GM23248 (cell line): ENCODE measurements around the gene CLCNKB.

Experiments
- EZH2 ChIP-seq: fragments of 200-600 bp; sonication (generic); IDR thresholded peaks from 2 replicates; pipeline ENCODE4 v1.6.1; 2018; ENCODE audit warnings: antibody characterized with exemption, mild to moderate bottlenecking; ENCODE audit not compliant: insufficient read depth, poor library complexity, severe bottlenecking
- EZH2phosphoT487 ChIP-seq: fragments of 200-600 bp; sonication (generic); IDR thresholded peaks from 2 replicates; pipeline ENCODE4 v1.6.1; 2018; ENCODE audit warnings: antibody characterized with exemption, moderate library complexity, mild to moderate bottlenecking, low read depth; ENCODE audit not compliant: insufficient read depth

DNA sequence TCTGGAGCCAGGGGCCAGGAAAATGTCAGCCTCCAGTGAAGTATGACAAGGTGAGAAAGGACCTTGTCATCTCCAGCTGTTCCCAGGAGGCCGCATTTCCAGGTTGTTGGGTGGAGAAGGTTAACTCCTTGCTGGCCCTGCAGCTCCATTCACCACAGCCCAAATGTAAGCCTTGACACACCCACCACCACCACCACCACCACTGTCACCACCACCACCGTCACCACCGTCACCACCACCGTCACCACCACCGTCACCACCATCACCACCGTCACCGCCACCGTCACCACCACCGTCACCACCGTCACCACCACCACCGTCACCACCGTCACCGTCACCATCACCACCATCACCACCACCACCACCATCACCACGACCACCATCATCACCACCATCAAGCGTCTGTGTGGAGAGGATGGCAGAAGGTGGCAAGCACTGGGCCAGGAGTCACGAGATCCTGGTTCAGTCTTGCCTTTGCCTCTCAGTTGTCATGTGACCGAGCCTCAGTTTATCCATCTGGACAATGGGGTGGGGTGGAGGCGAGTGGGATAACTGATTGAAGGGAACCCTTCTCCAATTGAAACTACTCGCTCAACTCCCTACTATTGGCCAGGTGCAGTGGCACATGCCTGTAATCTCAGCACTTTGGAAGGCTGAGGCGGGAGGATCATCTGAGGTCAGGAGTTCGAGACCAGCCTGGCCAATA, 51.0 kb downstream of the CLCNKB start:
- TF ChIP-seq EZH2: no peak
- no peak for TF ChIP-seq EZH2phosphoT487
